IMR-90 (cell line): ENCODE data around the gene PIAS1. TPM values are rescaled to one million over a fixed set of nuclear protein-coding genes. Genes with fewer than 3 reads are reported as not detected.

Source experiments
- ATAC-seq: fragments of 200-7000 bp; cut with Tn5 transposase; 2 replicates; pipeline ENCODE4 v1.9.1; 2020; ENCODE audit warnings: low read depth, mild to moderate bottlenecking, moderate library complexity
- BruUV-seq: library from RNA; stranded (reverse); fragments of 400-500 nt; replicated peaks from 2 replicates; lab custom pipeline; 2021; lab: Mats Ljungman, UMichigan
- CTCF ChIA-PET: fragments of 300-600 bp; formaldehyde crosslinking; extraction: SDS; loops from one replicate; lab custom pipeline; 2021; ENCODE audit warnings: antibody characterized with exemption; lab: Yijun Ruan, JAX
- POLR2A ChIA-PET: fragments of 300-600 bp; sonication (Branson Sonifier 250); formaldehyde crosslinking; loops from one replicate; lab custom pipeline; 2022; ENCODE audit warnings: antibody characterized with exemption; ENCODE audit not compliant: unreplicated experiment; lab: Charles Lee
- DNase-seq: peaks from one replicate; pipeline ENCODE4 v3.0.0; 2013
- H2AFZ ChIP-seq: replicated peaks from 2 replicates; pipeline ENCODE3; 2013; ENCODE audit warnings: low read length, mild to moderate bottlenecking; ENCODE audit not compliant: poor library complexity
- H2AK5ac ChIP-seq: 2 replicates; pipeline ENCODE4 v1.6.1; 2013; ENCODE audit warnings: low read depth, low read length, inconsistent platforms
- H2AK9ac ChIP-seq: replicated peaks from 2 replicates; pipeline ENCODE3; 2013; ENCODE audit warnings: mild to moderate bottlenecking, low read depth, low read length, moderate library complexity; ENCODE audit not compliant: poor library complexity
- H2BK120ac ChIP-seq: 2 replicates; pipeline ENCODE4 v1.6.1; 2013; ENCODE audit warnings: low read depth, low read length, inconsistent platforms
- H2BK15ac ChIP-seq: 3 replicates; pipeline ENCODE4 v1.6.1; 2013; ENCODE audit warnings: low read depth, low read length, inconsistent platforms
- H2BK20ac ChIP-seq: 2 replicates; pipeline ENCODE4 v1.6.1; 2013; ENCODE audit warnings: low read depth, mild to moderate bottlenecking, inconsistent platforms, low read length, moderate library complexity
- H2BK5ac ChIP-seq: 2 replicates; pipeline ENCODE4 v1.6.1; 2013; ENCODE audit warnings: mild to moderate bottlenecking, low read depth, low read length, inconsistent platforms; ENCODE audit not compliant: poor library complexity, severe bottlenecking
- H3K14ac ChIP-seq: replicated peaks from 2 replicates; pipeline ENCODE4 v1.6.1; 2013; ENCODE audit warnings: low read depth, low read length, inconsistent platforms
- H3K18ac ChIP-seq: 2 replicates; pipeline ENCODE4 v1.6.1; 2013; ENCODE audit warnings: low read depth, low read length, control low read depth
- H3K23ac ChIP-seq: 2 replicates; pipeline ENCODE4 v1.6.1; 2013; ENCODE audit warnings: low read depth, low read length, inconsistent platforms
- H3K27ac ChIP-seq: 2 replicates; pipeline ENCODE4 v1.5.1; 2013; ENCODE audit warnings: mild to moderate bottlenecking, control low read depth, low read length; ENCODE audit not compliant: insufficient read depth
- H3K27me3 ChIP-seq: 2 replicates; pipeline ENCODE4 v1.6.1; 2013; ENCODE audit warnings: low read length; ENCODE audit not compliant: control insufficient read depth, insufficient read depth
- H3K36me3 ChIP-seq: 2 replicates; pipeline ENCODE4 v1.6.1; 2013; ENCODE audit warnings: low read length, mixed read lengths; ENCODE audit not compliant: control insufficient read depth, insufficient read depth
- H3K4ac ChIP-seq: 2 replicates; pipeline ENCODE4 v1.6.1; 2013; ENCODE audit warnings: low read depth, low read length, inconsistent platforms
- H3K4me1 ChIP-seq: 2 replicates; pipeline ENCODE4 v1.6.1; 2013; ENCODE audit warnings: low read length, mixed read lengths; ENCODE audit not compliant: control insufficient read depth, insufficient read depth
- H3K4me2 ChIP-seq: 2 replicates; pipeline ENCODE4 v1.6.1; 2013; ENCODE audit warnings: low read depth, mild to moderate bottlenecking, control low read depth, low read length, moderate library complexity
- H3K4me3 ChIP-seq: 2 replicates; pipeline ENCODE4 v1.5.1; 2013; ENCODE audit warnings: low read depth, mild to moderate bottlenecking, control low read depth, low read length, moderate library complexity; ENCODE audit not compliant: insufficient read depth
- H3K56ac ChIP-seq: 2 replicates; pipeline ENCODE4 v1.6.1; 2013; ENCODE audit warnings: low read length, inconsistent platforms; ENCODE audit not compliant: insufficient read depth; ENCODE audit errors: extremely low read depth
- H3K79me1 ChIP-seq, 2 experiments: 2 replicates each; pipeline ENCODE4 v1.6.1; 2013; ENCODE audit warnings: low read length in 2 of 2, inconsistent platforms in 1 of 2, low read depth in 1 of 2
- H3K9ac ChIP-seq: 2 replicates; pipeline ENCODE4 v1.6.1; 2013; ENCODE audit warnings: low read depth, low read length, control low read depth
- H3K9me1 ChIP-seq: 2 replicates; pipeline ENCODE4 v1.6.1; 2013; ENCODE audit warnings: low read length, inconsistent platforms; ENCODE audit not compliant: insufficient read depth
- H3K9me3 ChIP-seq: 2 replicates; pipeline ENCODE4 v1.6.1; 2013; ENCODE audit warnings: low read length; ENCODE audit not compliant: control insufficient read depth, insufficient read depth
- H4K20me1 ChIP-seq: 2 replicates; pipeline ENCODE4 v1.6.1; 2013; ENCODE audit warnings: low read length, inconsistent platforms; ENCODE audit not compliant: insufficient read depth
- H4K5ac ChIP-seq: 2 replicates; pipeline ENCODE4 v1.6.1; 2013; ENCODE audit warnings: mild to moderate bottlenecking, low read depth, low read length, control low read depth
- H4K8ac ChIP-seq, 2 experiments: 2 replicates each; pipeline ENCODE4 v1.6.1; 2013; ENCODE audit warnings: low read depth in 2 of 2, low read length in 2 of 2, control low read depth in 1 of 2, inconsistent platforms in 1 of 2
- H4K91ac ChIP-seq: 2 replicates; pipeline ENCODE4 v1.6.1; 2013; ENCODE audit warnings: low read depth, low read length, inconsistent platforms; ENCODE audit not compliant: insufficient read depth
- BHLHE40 ChIP-seq: fragments of 150-350 bp; IDR thresholded peaks from 2 replicates; pipeline ENCODE4 v1.6.1; 2016; ENCODE audit warnings: mild to moderate bottlenecking, low read depth, low read length
- CEBPB ChIP-seq: IDR thresholded peaks from 2 replicates; pipeline ENCODE4 v1.6.1; 2012; ENCODE audit warnings: low read depth, low read length, improper control_type of control experiment
- CHD1 ChIP-seq: IDR thresholded peaks from 2 replicates; pipeline ENCODE4 v1.6.1; 2012; ENCODE audit warnings: low read depth, low read length, improper control_type of control experiment
- FOS ChIP-seq: fragments of 150-350 bp; IDR thresholded peaks from 2 replicates; pipeline ENCODE4 v1.6.1; 2016; ENCODE audit warnings: low read depth, low read length
- MAFK ChIP-seq: IDR thresholded peaks from 2 replicates; pipeline ENCODE4 v1.6.1; 2012; ENCODE audit warnings: low read depth, low read length, improper control_type of control experiment
- MAZ ChIP-seq: IDR thresholded peaks from 2 replicates; pipeline ENCODE4 v1.6.1; 2012; ENCODE audit warnings: low read depth, mild to moderate bottlenecking, low read length, improper control_type of control experiment, moderate library complexity, borderline replicate concordance
- NFE2L2 ChIP-seq: fragments of 150-350 bp; IDR thresholded peaks from 2 replicates; pipeline ENCODE4 v1.6.1; 2016; ENCODE audit warnings: low read depth, mild to moderate bottlenecking, low read length
- POLR2A ChIP-seq: IDR thresholded peaks from 2 replicates; pipeline ENCODE4 v1.6.1; 2012; ENCODE audit warnings: mild to moderate bottlenecking, low read depth, low read length
- RAD21 ChIP-seq: IDR thresholded peaks from 2 replicates; pipeline ENCODE4 v1.6.1; 2012; ENCODE audit warnings: low read length, improper control_type of control experiment
- RCOR1 ChIP-seq: IDR thresholded peaks from 2 replicates; pipeline ENCODE4 v1.6.1; 2012; ENCODE audit warnings: mild to moderate bottlenecking, low read length, improper control_type of control experiment; ENCODE audit not compliant: insufficient replicate concordance
- RFX5 ChIP-seq: IDR thresholded peaks from 2 replicates; pipeline ENCODE4 v1.8.0; 2012; ENCODE audit warnings: low read depth, mild to moderate bottlenecking, low read length, moderate library complexity
- WGBS, 2 experiments: methylation state at CpG; one replicate each; pipeline versions ENCODE4 v1.1.5 to v1.1.7; 2013; ENCODE audit warnings: missing lambda C conversion rate in 2 of 2; ENCODE audit not compliant: insufficient read length in 1 of 2; ENCODE audit errors: extremely low coverage in 2 of 2; 5-methylcytosine and 5-hydroxymethylcytosine counted together
- dilution Hi-C: fragments of 300-500 bp; cut with HindIII; formaldehyde crosslinking; loops from one replicate; pipeline ENCODE4 v1.14.3; 2018; ENCODE audit warnings: low sequenced_read_pairs; ENCODE audit not compliant: unreplicated experiment
- in situ Hi-C: fragments of 300-500 bp; cut with MboI; formaldehyde crosslinking; loops from 3 replicates; pipeline ENCODE4 v1.14.3; 2019; ENCODE audit warnings: low sequenced_read_pairs, inconsistent platforms, mixed read lengths
- intact Hi-C: fragments of 100-400 bp; cut with micrococcal nuclease; formaldehyde crosslinking; loops from 2 replicates; pipeline ENCODE4 v1.10.0; 2022
- polyA plus RNA-seq, 3 experiments: library from polyadenylated mRNA; depleted of rRNA; stranded (reverse); fragments of >200 nt; gene quantifications; 2 replicates each; pipeline ENCODE4 v1.2.3, GENCODE V29; 2012; ENCODE audit warnings: low replicate concordance in 1 of 3
- total RNA-seq: library from RNA; depleted of rRNA; stranded (reverse); fragments of >200 nt; gene quantifications from 2 replicates; pipeline ENCODE4 v1.2.3, GENCODE V29; 2012
- TF ChIP-seq, protein P1 (sequence below): fragments of 150-350 bp; IDR thresholded peaks from 2 replicates; pipeline ENCODE4 v1.6.1; 2016; ENCODE audit warnings: low read depth, mild to moderate bottlenecking, low read length, moderate library complexity, borderline replicate concordance
- TF ChIP-seq, protein P2 (sequence below): fragments of 150-350 bp; IDR thresholded peaks from 2 replicates; pipeline ENCODE4 v1.6.1; 2017; ENCODE audit warnings: mild to moderate bottlenecking, antibody characterized with exemption, low read length, low read depth
- TF ChIP-seq, protein P3 (sequence below): conservative IDR thresholded peaks from 2 replicates; pipeline ENCODE4 v1.5.1; 2012; ENCODE audit warnings: mild to moderate bottlenecking, low read depth, low read length, improper control_type of control experiment

Gene PIAS1
- total and polyA plus RNA-seq, 2 of the 4 experiments (the other 2 are of a cell fraction), result 20.0 to 63.6 TPM

DNA sequence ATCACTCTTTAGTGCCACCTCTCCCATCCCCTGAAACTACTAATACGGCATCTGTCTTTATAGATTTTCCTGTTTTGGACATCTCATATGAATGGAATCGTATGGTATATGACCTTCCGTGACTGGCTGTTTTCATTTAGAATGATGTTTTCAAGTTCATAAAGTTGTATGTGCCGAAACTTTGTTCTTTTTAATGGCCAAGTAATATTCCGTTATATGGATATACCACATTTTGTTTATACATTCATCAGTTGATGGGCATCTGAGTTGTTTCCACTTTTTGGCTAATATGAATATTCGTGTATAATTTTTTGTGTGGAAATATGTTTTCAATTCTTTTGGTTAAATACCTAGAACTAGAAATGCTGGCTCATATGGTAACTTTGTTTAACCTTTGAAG is 49.5 kb downstream of the PIAS1 start:
- Histone ChIP-seq H2AK5ac (no peak overlapping the region), H3K4ac (no peak overlapping the region), H3K18ac (no peak overlapping the region), H2AFZ (no peak overlapping the region), H2AK9ac (no peak overlapping the region), H2BK5ac (no peak overlapping the region), H3K23ac (no peak overlapping the region), H3K27me3 (no peaks in the 10 kb centered on the region), H3K4me3 (no peak overlapping the region), H4K8ac (no peak overlapping the region), H2BK15ac (no peak overlapping the region), H4K20me1 (peaks cover 17% of the 10 kb centered on the region; the same call in 1 of the 2 replicates), H4K91ac (no peak overlapping the region), H3K36me3 (peaks cover 4% of the 10 kb centered on the region), H3K79me1 (peaks cover 30 to 48% of the 10 kb centered on the region in 2 experiments), H4K5ac (no peak overlapping the region), H3K4me1 (peaks cover 8% of the 10 kb centered on the region), H3K9me1 (0 out of 2 replicates have a peak, but pooled peaks cover 5% of the 10 kb centered on the region), H2BK20ac (no peak overlapping the region), H3K4me2 (no peak overlapping the region), H3K56ac (no peak overlapping the region), H3K14ac (no peak overlapping the region), H2BK120ac (no peak overlapping the region), H3K9me3 (no peaks in the 10 kb centered on the region), H3K9ac (no peak overlapping the region), H3K27ac (no peak overlapping the region)
- in situ Hi-C loops, result no loop called here
- TF ChIP-seq NFE2L2, result no peak
- TF ChIP-seq, protein P1, sequence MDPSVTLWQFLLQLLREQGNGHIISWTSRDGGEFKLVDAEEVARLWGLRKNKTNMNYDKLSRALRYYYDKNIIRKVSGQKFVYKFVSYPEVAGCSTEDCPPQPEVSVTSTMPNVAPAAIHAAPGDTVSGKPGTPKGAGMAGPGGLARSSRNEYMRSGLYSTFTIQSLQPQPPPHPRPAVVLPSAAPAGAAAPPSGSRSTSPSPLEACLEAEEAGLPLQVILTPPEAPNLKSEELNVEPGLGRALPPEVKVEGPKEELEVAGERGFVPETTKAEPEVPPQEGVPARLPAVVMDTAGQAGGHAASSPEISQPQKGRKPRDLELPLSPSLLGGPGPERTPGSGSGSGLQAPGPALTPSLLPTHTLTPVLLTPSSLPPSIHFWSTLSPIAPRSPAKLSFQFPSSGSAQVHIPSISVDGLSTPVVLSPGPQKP, result no peak
- TF ChIP-seq MAFK, result no peak
- TF ChIP-seq RCOR1, result no peak
- TF ChIP-seq POLR2A, result no peak
- TF ChIP-seq FOS, result no peak
- TF ChIP-seq, protein P2, sequence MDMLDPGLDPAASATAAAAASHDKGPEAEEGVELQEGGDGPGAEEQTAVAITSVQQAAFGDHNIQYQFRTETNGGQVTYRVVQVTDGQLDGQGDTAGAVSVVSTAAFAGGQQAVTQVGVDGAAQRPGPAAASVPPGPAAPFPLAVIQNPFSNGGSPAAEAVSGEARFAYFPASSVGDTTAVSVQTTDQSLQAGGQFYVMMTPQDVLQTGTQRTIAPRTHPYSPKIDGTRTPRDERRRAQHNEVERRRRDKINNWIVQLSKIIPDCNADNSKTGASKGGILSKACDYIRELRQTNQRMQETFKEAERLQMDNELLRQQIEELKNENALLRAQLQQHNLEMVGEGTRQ, result no peak
- TF ChIP-seq MAZ, result no peak
- no peak for TF ChIP-seq RAD21
- no peak for TF ChIP-seq RFX5
- TF ChIP-seq CEBPB, result no peak
- TF ChIP-seq CHD1, result no peak
- no peak for TF ChIP-seq BHLHE40
- TF ChIP-seq, protein P3, sequence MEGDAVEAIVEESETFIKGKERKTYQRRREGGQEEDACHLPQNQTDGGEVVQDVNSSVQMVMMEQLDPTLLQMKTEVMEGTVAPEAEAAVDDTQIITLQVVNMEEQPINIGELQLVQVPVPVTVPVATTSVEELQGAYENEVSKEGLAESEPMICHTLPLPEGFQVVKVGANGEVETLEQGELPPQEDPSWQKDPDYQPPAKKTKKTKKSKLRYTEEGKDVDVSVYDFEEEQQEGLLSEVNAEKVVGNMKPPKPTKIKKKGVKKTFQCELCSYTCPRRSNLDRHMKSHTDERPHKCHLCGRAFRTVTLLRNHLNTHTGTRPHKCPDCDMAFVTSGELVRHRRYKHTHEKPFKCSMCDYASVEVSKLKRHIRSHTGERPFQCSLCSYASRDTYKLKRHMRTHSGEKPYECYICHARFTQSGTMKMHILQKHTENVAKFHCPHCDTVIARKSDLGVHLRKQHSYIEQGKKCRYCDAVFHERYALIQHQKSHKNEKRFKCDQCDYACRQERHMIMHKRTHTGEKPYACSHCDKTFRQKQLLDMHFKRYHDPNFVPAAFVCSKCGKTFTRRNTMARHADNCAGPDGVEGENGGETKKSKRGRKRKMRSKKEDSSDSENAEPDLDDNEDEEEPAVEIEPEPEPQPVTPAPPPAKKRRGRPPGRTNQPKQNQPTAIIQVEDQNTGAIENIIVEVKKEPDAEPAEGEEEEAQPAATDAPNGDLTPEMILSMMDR, result no peak
- CTCF ChIA-PET, result no interaction called here
- POLR2A ChIA-PET, result no interaction called here
- DNase-seq, result no peak
- no CpG with 5 or more reads among the region's 6 CpGs for WGBS, 2 experiments
- intact Hi-C loops, result no loop called here
- dilution Hi-C loops, result no loop called here
- no peak for ATAC-seq
- no TSS peak for BruUV-seq
